ENCODE measurements around the gene LYPD6B. TPM values are rescaled to one million over a fixed set of nuclear protein-coding genes. Genes with fewer than 3 reads are reported as not detected.

LYPD6B gene
- total and polyA plus RNA-seq, 2 donors (not counting 3 experiments of a cell fraction or from before 2014, with no cell fraction given) = not detected

DNA sequence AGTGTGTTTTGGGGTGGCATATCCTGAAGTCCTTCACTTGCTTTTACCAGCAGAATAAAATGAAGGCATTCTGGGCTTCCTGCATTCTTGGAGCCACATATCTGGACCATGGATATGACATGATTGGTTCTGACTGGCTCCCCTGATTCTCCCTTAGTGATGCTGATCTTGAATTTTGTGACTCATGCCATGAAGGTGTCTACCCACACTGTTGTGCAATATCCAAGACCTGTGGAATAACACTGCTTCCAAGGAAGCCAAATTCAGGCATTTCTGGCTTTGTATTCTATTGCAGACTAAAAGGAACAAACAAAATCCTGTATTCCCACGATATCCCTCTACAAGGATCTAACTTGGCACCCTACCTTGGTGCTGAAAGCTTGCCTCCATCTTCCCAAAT lies 125.8 kb downstream of the LYPD6B start:
- Histone ChIP-seq H3K4me3 (replicated peaks in 1 of 3; ENCODE audit: insufficient read depth in 1 of 3, low read depth in 1 of 3, low read length in 3 of 3) (no peak overlapping the region), H3K4me2 (ENCODE audit: insufficient read depth, low read length) (no peak overlapping the region), H3K36me3 (ENCODE audit: control insufficient read depth in 2 of 2, extremely low read depth in 1 of 2, insufficient read depth in 2 of 2, low read length in 2 of 2) (no peaks in the 10 kb centered on the region), H3K79me2 (ENCODE audit: control insufficient read depth, insufficient read depth, low read length) (no peaks in the 10 kb centered on the region), H3K9me3 (replicated peaks; ENCODE audit: control insufficient read depth, insufficient read depth, low read length) (no peaks in the 10 kb centered on the region), H3K4me1 (ENCODE audit: control insufficient read depth, extremely low read depth, insufficient read depth, low read length) (no peaks in the 10 kb centered on the region), H3K27me3 (ENCODE audit: control insufficient read depth in 2 of 2, insufficient read depth in 2 of 2, low read length in 2 of 2) (no peaks in the 10 kb centered on the region), H2AFZ (ENCODE audit: low read depth, low read length) (no peak overlapping the region), H3K9ac (replicated peaks; ENCODE audit: extremely low read depth, insufficient read depth, low read length) (no peak overlapping the region), H4K20me1 (replicated peaks; ENCODE audit: control insufficient read depth, extremely low read depth, insufficient read depth, low read length) (no peaks in the 10 kb centered on the region), H3K9me1 (replicated peaks; ENCODE audit: control insufficient read depth, extremely low read depth, insufficient read depth, low read length) (no peaks in the 10 kb centered on the region), H3K27ac (ENCODE audit: insufficient read depth, low read depth, low read length) (no peak overlapping the region)
- dilution Hi-C loops (cut with MboI; ENCODE audit: extremely low pct_ligation_motif_present, low sequenced_read_pairs) (no loop called here), intact Hi-C loops (cut with micrococcal nuclease) (no loop called here)
- DNase-seq (ENCODE audit: low read depth, low spot score) (no peak), FAIRE-seq (no peak)
- ChIA-PET POLR2A (no interaction called here), CTCF (interaction anchor here (1.0 to 1.3 kb wide), 3 partner anchors 16 to 397 kb away, joined by 3 read pairs; no protein-coding TSS in a partner anchor)
- no TSS peak for BruUV-seq (replicated peaks)
- TF ChIP-seq MYC (IDR thresholded peaks at IDR 0.05; ENCODE audit: low read depth, low read length) (no peak), JUN (IDR thresholded peaks at IDR 0.05; ENCODE audit: borderline replicate concordance, insufficient read depth, insufficient read length, low read depth) (no peak), POLR2AphosphoS5 (IDR thresholded peaks at IDR 0.05; ENCODE audit: insufficient read depth, low read depth, low read length) (no peak)
- TF ChIP-seq, protein P1, sequence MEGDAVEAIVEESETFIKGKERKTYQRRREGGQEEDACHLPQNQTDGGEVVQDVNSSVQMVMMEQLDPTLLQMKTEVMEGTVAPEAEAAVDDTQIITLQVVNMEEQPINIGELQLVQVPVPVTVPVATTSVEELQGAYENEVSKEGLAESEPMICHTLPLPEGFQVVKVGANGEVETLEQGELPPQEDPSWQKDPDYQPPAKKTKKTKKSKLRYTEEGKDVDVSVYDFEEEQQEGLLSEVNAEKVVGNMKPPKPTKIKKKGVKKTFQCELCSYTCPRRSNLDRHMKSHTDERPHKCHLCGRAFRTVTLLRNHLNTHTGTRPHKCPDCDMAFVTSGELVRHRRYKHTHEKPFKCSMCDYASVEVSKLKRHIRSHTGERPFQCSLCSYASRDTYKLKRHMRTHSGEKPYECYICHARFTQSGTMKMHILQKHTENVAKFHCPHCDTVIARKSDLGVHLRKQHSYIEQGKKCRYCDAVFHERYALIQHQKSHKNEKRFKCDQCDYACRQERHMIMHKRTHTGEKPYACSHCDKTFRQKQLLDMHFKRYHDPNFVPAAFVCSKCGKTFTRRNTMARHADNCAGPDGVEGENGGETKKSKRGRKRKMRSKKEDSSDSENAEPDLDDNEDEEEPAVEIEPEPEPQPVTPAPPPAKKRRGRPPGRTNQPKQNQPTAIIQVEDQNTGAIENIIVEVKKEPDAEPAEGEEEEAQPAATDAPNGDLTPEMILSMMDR (IDR thresholded peaks at IDR 0.05; ENCODE audit: extremely low read depth in 1 of 2, insufficient read depth in 1 of 2, low read depth in 1 of 2, low read length in 2 of 2) = no peak

- dilution Hi-C loops (cut with MboI; ENCODE audit: extremely low pct_ligation_motif_present, low sequenced_read_pairs) = no loop called here
- Histone ChIP-seq H3K79me2 (ENCODE audit: control insufficient read depth, insufficient read depth, low read length) (no peaks in the 10 kb centered on the region), H3K36me3 (ENCODE audit: control insufficient read depth in 2 of 2, extremely low read depth in 1 of 2, insufficient read depth in 2 of 2, low read length in 2 of 2) (no peaks in the 10 kb centered on the region), H4K20me1 (replicated peaks; ENCODE audit: control insufficient read depth, extremely low read depth, insufficient read depth, low read length) (no peaks in the 10 kb centered on the region), H3K4me3 (replicated peaks in 1 of 3; ENCODE audit: insufficient read depth in 1 of 3, low read depth in 1 of 3, low read length in 3 of 3) (no peak overlapping the region), H3K9ac (replicated peaks; ENCODE audit: extremely low read depth, insufficient read depth, low read length) (no peak overlapping the region), H3K27me3 (ENCODE audit: control insufficient read depth in 2 of 2, insufficient read depth in 2 of 2, low read length in 2 of 2) (no peaks in the 10 kb centered on the region), H3K4me1 (ENCODE audit: control insufficient read depth, extremely low read depth, insufficient read depth, low read length) (no peaks in the 10 kb centered on the region), H3K27ac (ENCODE audit: insufficient read depth, low read depth, low read length) (no peak overlapping the region), H3K4me2 (ENCODE audit: insufficient read depth, low read length) (no peak overlapping the region), H3K9me1 (replicated peaks; ENCODE audit: control insufficient read depth, extremely low read depth, insufficient read depth, low read length) (no peaks in the 10 kb centered on the region), H3K9me3 (replicated peaks; ENCODE audit: control insufficient read depth, insufficient read depth, low read length) (no peaks in the 10 kb centered on the region), H2AFZ (ENCODE audit: low read depth, low read length) (no peak overlapping the region)
- DNase-seq (ENCODE audit: low read depth, low spot score) (no peak), FAIRE-seq (no peak)
- intact Hi-C loops (cut with micrococcal nuclease) = no loop called here
- ChIA-PET CTCF (interaction anchor here (1.0 to 1.3 kb wide), 3 partner anchors 16 to 396 kb away, joined by 3 read pairs; no protein-coding TSS in a partner anchor), POLR2A (no interaction called here)
- TF ChIP-seq FOS (IDR thresholded peaks at IDR 0.05; ENCODE audit: borderline replicate concordance, insufficient read depth, low read length) (no peak), POLR2AphosphoS5 (IDR thresholded peaks at IDR 0.05; ENCODE audit: insufficient read depth, low read depth, low read length) (no peak), MYC (IDR thresholded peaks at IDR 0.05; ENCODE audit: low read depth, low read length) (no peak), EZH2 (IDR thresholded peaks at IDR 0.05; ENCODE audit: borderline replicate concordance, low read depth, low read length, severe bottlenecking) (no peak), POLR2A (IDR thresholded peaks at IDR 0.05; ENCODE audit: low read depth, low read length) (no peak), JUN (IDR thresholded peaks at IDR 0.05; ENCODE audit: borderline replicate concordance, insufficient read depth, insufficient read length, low read depth) (no peak), MAX (IDR thresholded peaks at IDR 0.05; ENCODE audit: insufficient read depth, insufficient read length) (no peak), GATA2 (IDR thresholded peaks at IDR 0.05; ENCODE audit: insufficient read depth, insufficient read length, low read depth, low read length) (no peak)
- TF ChIP-seq, protein P1 (IDR thresholded peaks at IDR 0.05; ENCODE audit: extremely low read depth in 1 of 2, insufficient read depth in 1 of 2, low read depth in 1 of 2, low read length in 2 of 2) = no peak
- BruUV-seq (replicated peaks) = no TSS peak
These were observed 126.3 kb downstream of the LYPD6B start for GRCh38 chr2:149164827-149165226.

All from endothelial cell of umbilical vein (primary cell).